GM18508 (cell line): Measurements from ENCODE around the gene UBALD1.
"Not testable (repeated sequence)": the region's sequence is repeated elsewhere in the genome, so short reads cannot be mapped to it uniquely, and the experiment has no call there.

Experiments used
- ATAC-seq: cut with Tn5 transposase; IDR thresholded peaks from one replicate; pipeline ENCODE4 v1.9.1; 2021; ENCODE audit warnings: moderate number of reproducible peaks; ENCODE audit not compliant: insufficient read depth, unreplicated experiment

UBALD1 gene

GRCh38 chr16:4601036-4601863, 13.4 kb downstream of the UBALD1 start:
- ATAC-seq, result no peak

- no peak for ATAC-seq
Observed at GRCh38 chr16:4599545-4599944, 15.1 kb downstream of the UBALD1 start.

GRCh38 chr16:4599037-4599436, 15.7 kb downstream of the UBALD1 start:
- no peak for ATAC-seq

- ATAC-seq, result no peak
Observed at GRCh38 chr16:4597174-4597573, 17.5 kb downstream of the UBALD1 start.

DNA sequence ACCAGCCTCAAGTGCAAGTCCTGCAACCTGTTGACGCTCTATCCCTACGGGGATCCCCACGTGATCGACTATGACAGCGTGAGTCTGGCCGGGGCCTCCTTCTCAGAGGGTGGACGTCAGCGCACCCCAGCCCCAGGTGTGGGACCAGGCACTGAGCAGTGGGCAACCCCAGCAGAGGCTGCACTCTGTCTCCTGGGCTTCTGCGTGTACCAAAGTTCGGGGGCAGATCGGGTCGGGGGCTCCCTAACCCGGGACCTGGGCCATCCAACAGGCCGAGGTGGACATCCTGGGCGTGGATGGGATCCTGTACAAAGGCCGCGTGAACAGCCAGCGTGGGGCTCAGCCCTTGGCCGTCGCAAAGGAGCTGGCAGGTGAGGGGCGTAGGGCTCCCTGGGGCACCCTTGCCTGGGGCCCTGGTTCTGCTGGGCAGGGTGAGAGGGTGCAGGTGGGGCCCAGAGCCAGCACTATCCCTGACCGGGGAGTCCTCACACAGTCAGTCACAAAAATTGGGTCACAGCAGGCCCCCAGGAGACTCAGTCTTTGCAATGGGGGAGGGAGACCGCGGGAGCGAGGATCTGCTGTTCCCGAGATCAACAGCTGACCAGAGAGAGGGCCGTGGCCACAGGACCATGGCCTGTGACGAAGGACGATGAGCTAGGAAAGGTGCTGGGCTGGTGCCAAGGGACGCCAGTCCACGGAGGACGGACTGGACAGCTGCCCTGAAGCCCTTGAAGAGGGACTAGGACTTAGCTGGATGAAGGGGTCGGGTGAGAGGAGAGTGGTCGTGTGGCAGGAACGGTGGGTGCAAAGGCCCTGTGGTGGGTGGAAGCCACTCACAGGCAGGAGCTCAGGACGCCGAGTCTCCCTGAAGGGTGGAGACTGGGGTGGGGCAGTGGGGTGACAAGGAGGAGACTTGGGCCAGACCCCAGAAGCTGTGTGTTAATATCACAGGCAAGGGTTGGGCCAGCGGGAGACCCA, 20.0 kb downstream of the UBALD1 start:
- no peak for ATAC-seq

DNA sequence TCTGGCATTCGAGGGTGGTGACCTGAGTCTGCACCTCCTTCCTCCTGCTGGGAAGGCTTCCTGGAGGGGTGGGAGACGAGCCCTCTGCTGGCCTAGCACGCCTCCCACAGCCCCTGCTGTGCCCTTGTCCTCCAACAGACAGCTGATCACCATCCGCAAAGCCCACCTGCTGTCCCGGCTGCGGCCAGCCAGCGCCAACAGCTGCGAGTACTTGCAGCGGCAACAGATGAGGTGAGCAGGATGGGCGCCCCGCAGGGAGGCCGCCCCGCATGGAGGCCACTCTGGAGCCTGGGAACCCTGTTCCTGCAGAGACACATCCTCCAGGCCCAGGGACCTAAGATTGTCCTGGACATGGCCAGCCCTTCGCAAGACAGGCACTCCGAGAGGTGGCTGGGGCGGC, 21.6 kb downstream of the UBALD1 start:
- ATAC-seq, result no peak

DNA sequence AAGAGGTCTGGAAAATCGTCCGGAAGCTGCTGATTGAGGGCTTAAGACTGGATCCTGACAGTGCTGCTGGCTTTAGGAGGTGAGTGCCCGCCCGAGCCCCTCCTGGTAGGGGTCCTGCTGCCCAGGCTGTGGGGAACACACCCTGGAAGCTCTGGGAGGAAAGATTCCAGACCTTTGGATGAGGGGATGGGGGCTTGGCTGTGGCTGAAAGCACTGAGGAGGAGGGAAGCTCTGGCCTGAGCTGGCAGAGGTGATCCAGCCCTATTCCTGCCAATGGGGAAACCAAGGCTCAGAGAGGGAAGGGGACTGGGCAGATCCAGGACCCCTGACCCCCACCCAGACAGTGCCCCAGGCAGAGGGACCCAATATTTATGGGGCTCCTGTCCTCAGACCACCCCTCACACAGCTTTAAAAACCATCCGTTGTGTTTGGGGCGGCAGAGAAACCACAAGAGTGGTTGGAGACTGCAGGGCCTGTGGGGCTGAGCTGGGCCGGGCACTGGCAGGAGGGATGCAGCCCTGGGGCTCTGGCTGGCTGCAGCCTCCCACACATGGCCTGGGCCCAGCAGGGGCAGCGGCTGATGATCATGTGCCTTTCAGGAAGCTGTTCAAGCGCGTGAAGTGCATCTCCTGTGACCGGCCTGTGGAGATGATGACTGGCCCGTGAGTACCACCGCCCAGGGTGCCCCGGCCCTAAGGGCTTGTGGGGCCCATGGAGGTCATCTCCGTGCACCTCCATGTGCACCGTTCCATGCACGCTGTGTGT, 22.8 kb downstream of the UBALD1 start:
- ATAC-seq, result no peak

- ATAC-seq, result no peak
Observed at GRCh38 chr16:4591191-4591590, 23.5 kb downstream of the UBALD1 start.

GRCh38 chr16:4588961-4589360, 25.7 kb downstream of the UBALD1 start:
- no peak for ATAC-seq

- ATAC-seq, result no peak
Observed at GRCh38 chr16:4588386-4588785, 26.3 kb downstream of the UBALD1 start.

GRCh38 chr16:4586291-4586690, 28.4 kb downstream of the UBALD1 start:
- no peak for ATAC-seq

DNA sequence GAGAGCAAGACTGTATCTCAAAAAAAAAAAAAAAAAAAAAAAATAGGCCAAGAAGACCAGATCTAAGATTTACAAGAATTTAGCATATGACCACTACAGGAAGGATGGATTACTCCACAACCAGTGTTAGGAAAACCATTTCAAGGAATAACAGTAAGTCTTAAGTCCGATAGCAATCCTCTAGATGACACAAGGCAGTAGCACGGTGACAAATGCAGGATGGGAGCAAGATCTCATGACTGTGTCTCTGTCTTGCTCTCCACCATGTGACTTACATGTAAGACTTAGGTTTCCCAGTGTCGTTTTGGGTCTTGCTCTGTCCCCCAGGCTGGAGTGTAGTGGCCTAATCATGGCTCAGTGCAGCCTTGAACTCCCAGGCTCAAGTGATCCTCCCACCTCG, 30.8 kb downstream of the UBALD1 start:
- ATAC-seq, result no peak

GRCh38 chr16:4580250-4580649, 34.4 kb downstream of the UBALD1 start:
- ATAC-seq, result no peak

GRCh38 chr16:4578961-4579530, 35.6 kb downstream of the UBALD1 start:
- ATAC-seq, result no peak

- ATAC-seq, result no peak
Observed at GRCh38 chr16:4576008-4576407, 38.7 kb downstream of the UBALD1 start.

DNA sequence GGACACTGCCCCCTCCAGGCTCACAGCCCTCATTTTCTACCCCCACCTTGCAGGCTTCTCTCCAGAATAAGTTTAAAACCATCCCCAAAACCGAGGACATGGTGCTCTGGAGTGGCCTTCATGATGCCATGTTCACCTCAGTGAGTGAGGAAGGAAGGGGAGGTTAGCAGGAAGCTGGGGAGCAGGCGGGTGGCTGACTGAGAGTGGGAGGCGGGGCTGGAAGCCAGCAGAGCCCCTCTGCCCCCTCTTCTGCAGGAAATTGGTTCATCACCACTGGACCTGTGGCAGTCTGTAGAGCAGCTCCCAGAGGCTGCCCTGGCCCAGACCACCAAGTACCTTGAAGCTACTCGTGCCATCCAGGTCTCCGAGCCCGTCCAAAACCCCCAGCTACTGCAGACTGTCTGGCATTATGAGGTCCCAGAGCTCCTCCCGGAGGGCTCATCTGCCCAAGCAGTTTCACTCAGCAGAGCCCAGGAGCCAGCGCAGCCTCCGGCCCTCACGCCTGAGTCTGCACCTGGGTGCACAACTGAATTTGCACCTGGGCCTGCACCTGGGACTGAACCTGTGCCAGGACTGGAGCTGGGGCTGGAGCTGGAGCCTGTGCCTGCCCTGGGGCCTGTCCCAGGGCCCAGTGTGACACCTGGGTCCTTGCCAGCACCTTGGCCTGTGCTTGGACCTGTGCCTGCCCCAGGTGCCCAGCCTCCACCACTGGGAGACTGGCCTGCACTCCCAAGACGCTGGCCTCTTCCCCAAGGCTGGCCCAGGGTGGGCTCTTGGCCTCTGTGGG, 39.6 kb downstream of the UBALD1 start:
- no peak for ATAC-seq

- not testable (repeated sequence) for ATAC-seq
Observed at GRCh38 chr16:4573926-4574325, 40.8 kb downstream of the UBALD1 start.

DNA sequence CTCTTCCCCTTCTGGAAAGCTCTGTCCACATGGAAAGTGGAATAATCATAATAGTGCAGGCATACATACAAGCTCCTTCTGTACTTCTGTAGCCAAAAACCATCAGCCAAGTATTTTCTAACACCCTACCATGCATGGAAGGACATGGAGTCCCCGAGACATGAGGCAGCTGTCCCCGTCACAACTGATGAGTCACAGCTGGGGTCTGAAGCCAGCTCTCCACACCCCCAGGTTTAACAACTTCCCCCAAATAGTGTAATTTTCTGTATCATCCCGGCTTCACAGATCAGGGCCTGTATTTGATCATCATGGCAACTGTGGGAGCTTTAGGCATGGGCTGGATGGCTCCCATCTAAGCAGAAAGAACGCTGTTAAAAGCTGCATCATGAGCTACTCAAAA, 42.0 kb downstream of the UBALD1 start:
- ATAC-seq, result no peak

- ATAC-seq, result no peak
Observed at GRCh38 chr16:4570688-4571321, 43.9 kb downstream of the UBALD1 start.
